Measurements from ENCODE around the gene ANP32B. TPM values are rescaled to one million over a fixed set of nuclear protein-coding genes. Genes with fewer than 3 reads are reported as not detected.
"Not testable (repeated sequence)": the region's sequence is repeated elsewhere in the genome, so short reads cannot be mapped to it uniquely, and the experiment has no call there.

The ANP32B gene
- total RNA-seq, 1 donor from 2014 or later: 19.6 TPM

- Histone ChIP-seq H4K20me1 (ENCODE audit: low read depth) (peaks cover 4% of the 10 kb centered on the region), H3K4me2 (no peak overlapping the region), H3K9me3 (ENCODE audit: low read depth) (no peaks in the 10 kb centered on the region), H3K4me1 (no peaks in the 10 kb centered on the region), H3K36me3 (no peaks in the 10 kb centered on the region), H3K27me3 (no peaks in the 10 kb centered on the region), H3K79me2 (ENCODE audit: low read depth) (no peaks in the 10 kb centered on the region), H2AFZ (replicated peaks) (no peak overlapping the region), H3F3A (ENCODE audit: low read depth) (no peaks in the 10 kb centered on the region), H3K27ac (no peak overlapping the region), H3K9ac (no peak overlapping the region), H3K4me3 (no peak overlapping the region)
- no peak for DNase-seq (ENCODE audit: low spot score)
- no peaks in the 10 kb centered on the region for H3K9me3 Mint-ChIP-seq
- no peak overlapping the region for H3K4me3 Mint-ChIP-seq
- TF ChIP-seq, protein P1, sequence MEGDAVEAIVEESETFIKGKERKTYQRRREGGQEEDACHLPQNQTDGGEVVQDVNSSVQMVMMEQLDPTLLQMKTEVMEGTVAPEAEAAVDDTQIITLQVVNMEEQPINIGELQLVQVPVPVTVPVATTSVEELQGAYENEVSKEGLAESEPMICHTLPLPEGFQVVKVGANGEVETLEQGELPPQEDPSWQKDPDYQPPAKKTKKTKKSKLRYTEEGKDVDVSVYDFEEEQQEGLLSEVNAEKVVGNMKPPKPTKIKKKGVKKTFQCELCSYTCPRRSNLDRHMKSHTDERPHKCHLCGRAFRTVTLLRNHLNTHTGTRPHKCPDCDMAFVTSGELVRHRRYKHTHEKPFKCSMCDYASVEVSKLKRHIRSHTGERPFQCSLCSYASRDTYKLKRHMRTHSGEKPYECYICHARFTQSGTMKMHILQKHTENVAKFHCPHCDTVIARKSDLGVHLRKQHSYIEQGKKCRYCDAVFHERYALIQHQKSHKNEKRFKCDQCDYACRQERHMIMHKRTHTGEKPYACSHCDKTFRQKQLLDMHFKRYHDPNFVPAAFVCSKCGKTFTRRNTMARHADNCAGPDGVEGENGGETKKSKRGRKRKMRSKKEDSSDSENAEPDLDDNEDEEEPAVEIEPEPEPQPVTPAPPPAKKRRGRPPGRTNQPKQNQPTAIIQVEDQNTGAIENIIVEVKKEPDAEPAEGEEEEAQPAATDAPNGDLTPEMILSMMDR (IDR thresholded peaks at IDR 0.05): no peak
- TF ChIP-seq EZH2phosphoT487 (IDR thresholded peaks at IDR 0.05): no peak
- no peak for TF ChIP-seq EZH2 (IDR thresholded peaks at IDR 0.05)
- H3K27me3 Mint-ChIP-seq (ENCODE audit: insufficient read depth, low read depth): no peaks in the 10 kb centered on the region
- no peaks in the 10 kb centered on the region for H3K4me1 Mint-ChIP-seq
- no peak overlapping the region for H3K27ac Mint-ChIP-seq
- H3K36me3 Mint-ChIP-seq: peaks cover 29% of the 10 kb centered on the region
These were observed 36.0 kb downstream of the ANP32B start for GRCh38 chr9:98019098-98019497.

DNA sequence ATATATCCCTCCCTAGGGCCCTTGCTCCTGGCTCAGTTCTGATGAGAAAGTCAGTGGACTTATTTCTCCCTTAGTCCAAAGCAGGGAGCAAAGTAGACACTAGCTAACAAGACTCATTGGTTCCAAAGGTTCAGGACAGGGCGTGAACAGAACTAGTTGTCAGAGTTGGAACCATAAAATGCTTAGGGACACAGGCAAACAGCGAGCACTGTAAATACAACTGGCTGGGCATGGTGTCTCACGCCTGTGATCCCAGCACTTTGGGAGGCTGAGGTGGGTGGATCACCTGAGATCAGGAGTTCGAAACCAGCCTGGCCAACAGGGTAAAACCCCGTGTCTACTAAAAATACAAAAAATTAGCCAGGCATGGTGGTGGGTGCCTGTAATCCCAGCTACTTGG, 36.7 kb downstream of the ANP32B start:
- H3K27me3 ChIP-seq; H3K9me3 Mint-ChIP-seq; H3K4me3 ChIP-seq; H3K36me3 ChIP-seq; H4K20me1 ChIP-seq (ENCODE audit: low read depth); H3K4me1 ChIP-seq; DNase-seq (ENCODE audit: low spot score); H3K27ac Mint-ChIP-seq; H3K4me3 Mint-ChIP-seq; H3K9me3 ChIP-seq (ENCODE audit: low read depth); H3K4me1 Mint-ChIP-seq; H2AFZ ChIP-seq (replicated peaks); H3K79me2 ChIP-seq (ENCODE audit: low read depth); H3K9ac ChIP-seq; H3K27ac ChIP-seq; H3K27me3 Mint-ChIP-seq (ENCODE audit: insufficient read depth, low read depth); H3F3A ChIP-seq (ENCODE audit: low read depth); H3K4me2 ChIP-seq: not testable (repeated sequence)
- H3K36me3 Mint-ChIP-seq: peaks cover 26% of the 10 kb centered on the region

DNA sequence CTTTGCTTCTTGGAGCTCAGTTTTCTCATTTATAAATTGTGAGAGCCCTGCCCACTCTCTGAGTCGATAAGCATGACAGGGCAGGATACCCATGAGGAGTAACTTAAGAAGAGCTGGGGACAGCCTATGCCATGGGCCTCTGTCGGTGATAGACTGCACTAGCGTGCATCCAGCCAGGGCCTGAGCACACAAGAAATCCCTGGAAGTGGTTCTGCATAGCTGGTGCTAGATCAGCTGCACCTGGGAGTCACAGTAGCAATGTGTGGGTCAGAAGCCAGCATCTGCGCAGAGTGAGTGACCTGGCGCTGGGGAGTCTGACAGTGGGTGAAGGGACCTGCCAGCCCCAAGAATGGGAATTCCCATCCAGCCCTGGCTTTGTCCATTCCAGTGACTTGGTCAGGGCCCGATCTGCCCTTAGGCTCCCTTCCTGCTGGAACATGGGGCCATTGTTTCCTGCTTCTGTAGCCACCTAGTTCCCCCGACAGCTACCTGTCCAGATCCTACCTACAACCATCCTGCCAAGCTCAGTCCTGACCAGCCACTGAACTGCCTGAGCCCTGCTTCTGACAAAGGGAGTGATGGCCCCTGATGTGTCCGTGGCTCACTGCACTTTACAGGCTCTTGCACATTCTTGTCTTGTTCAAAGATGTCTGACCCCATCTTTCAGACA, 37.5 kb downstream of the ANP32B start:
- H3F3A ChIP-seq (ENCODE audit: low read depth): no peaks in the 10 kb centered on the region
- no peaks in the 10 kb centered on the region for H3K4me1 Mint-ChIP-seq
- no peak for TF ChIP-seq EZH2phosphoT487 (IDR thresholded peaks at IDR 0.05)
- TF ChIP-seq, protein P1 (IDR thresholded peaks at IDR 0.05): no peak
- no peak for TF ChIP-seq EZH2 (IDR thresholded peaks at IDR 0.05)
- no peak overlapping the region for H3K4me3 Mint-ChIP-seq
- no peak overlapping the region for H2AFZ ChIP-seq (replicated peaks)
- no peak overlapping the region for H3K27ac Mint-ChIP-seq
- H3K36me3 Mint-ChIP-seq: peaks cover 22% of the 10 kb centered on the region
- H3K9me3 Mint-ChIP-seq: no peaks in the 10 kb centered on the region
- H4K20me1 ChIP-seq (ENCODE audit: low read depth): peaks cover 4% of the 10 kb centered on the region
- H3K27me3 Mint-ChIP-seq (ENCODE audit: insufficient read depth, low read depth): no peaks in the 10 kb centered on the region
- H3K79me2 ChIP-seq (ENCODE audit: low read depth): no peaks in the 10 kb centered on the region
- no peak overlapping the region for H3K4me3 ChIP-seq
- H3K9me3 ChIP-seq (ENCODE audit: low read depth): no peaks in the 10 kb centered on the region
- H3K36me3 ChIP-seq: no peaks in the 10 kb centered on the region
- no peaks in the 10 kb centered on the region for H3K4me1 ChIP-seq
- no peak overlapping the region for H3K4me2 ChIP-seq
- no peak overlapping the region for H3K9ac ChIP-seq
- no peak for DNase-seq (ENCODE audit: low spot score)
- no peak overlapping the region for H3K27ac ChIP-seq
- H3K27me3 ChIP-seq: no peaks in the 10 kb centered on the region

DNA sequence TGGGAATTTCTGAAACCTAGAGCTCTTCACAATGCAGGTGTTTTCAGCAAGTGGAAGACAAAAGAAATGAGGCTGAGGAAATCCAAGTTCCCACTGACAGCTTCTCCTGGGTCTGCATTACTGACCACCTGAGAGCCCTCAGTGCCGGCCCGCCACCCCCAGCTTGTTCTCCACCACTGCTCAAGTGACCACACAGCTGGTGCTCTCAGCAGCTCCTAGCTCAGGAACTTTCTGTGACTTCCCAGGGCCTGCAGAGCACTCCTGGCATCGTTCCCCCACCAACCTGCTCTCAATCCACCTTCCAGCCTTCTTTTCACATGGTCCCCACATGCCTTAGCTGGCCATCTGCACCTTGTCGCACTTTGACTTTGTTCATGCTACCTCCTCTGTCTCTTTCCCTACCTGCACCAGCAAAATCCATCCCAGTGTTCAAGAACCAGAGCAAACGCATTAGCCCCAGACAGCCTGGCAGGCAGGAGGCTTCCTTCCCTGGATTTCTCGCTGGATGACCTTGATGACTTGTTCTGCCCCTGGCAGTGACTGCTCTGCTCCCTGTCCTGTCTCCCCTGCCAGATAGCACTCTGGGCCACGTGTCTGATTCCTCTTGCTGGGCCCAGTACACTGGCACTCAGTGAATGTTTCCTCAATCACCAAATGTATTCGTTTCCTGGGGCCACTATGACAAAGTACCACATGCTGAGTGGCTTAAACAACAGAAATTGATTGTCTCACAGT, 38.3 kb downstream of the ANP32B start:
- Histone ChIP-seq H3K9me3 (ENCODE audit: low read depth) (no peaks in the 10 kb centered on the region), H3K4me2 (no peak overlapping the region)

More for the DNA sequence above, 38.3 kb downstream of the ANP32B start:
- H3K9me3 Mint-ChIP-seq: no peaks in the 10 kb centered on the region
- Histone ChIP-seq H3K36me3 (no peaks in the 10 kb centered on the region), H3K4me1 (no peaks in the 10 kb centered on the region), H3F3A (ENCODE audit: low read depth) (no peaks in the 10 kb centered on the region), H2AFZ (replicated peaks) (no peak overlapping the region), H4K20me1 (ENCODE audit: low read depth) (no peaks in the 10 kb centered on the region), H3K4me3 (no peak overlapping the region), H3K27ac (no peak overlapping the region), H3K27me3 (no peaks in the 10 kb centered on the region), H3K79me2 (ENCODE audit: low read depth) (no peaks in the 10 kb centered on the region), H3K9ac (no peak overlapping the region)
- H3K4me1 Mint-ChIP-seq: no peaks in the 10 kb centered on the region
- TF ChIP-seq EZH2 (IDR thresholded peaks at IDR 0.05): no peak
- TF ChIP-seq, protein P1 (IDR thresholded peaks at IDR 0.05): no peak
- TF ChIP-seq EZH2phosphoT487 (IDR thresholded peaks at IDR 0.05): no peak
- no peak overlapping the region for H3K4me3 Mint-ChIP-seq
- H3K27me3 Mint-ChIP-seq (ENCODE audit: insufficient read depth, low read depth): no peaks in the 10 kb centered on the region
- peaks cover 16% of the 10 kb centered on the region for H3K36me3 Mint-ChIP-seq
- no peak overlapping the region for H3K27ac Mint-ChIP-seq
- no peak for DNase-seq (ENCODE audit: low spot score)
